Peyer's patch (tissue), 4 donors: ENCODE results near the gene LPAR1. TPM values are rescaled to one million over a fixed set of nuclear protein-coding genes. Genes with fewer than 3 reads are reported as not detected.

Experiments used
- DNase-seq, 3 donors: peaks; one replicate each; pipeline ENCODE4 v3.0.0-alpha.2; 2017 to 2019
- H3K27ac ChIP-seq, 4 donors: fragments of 200-600 bp; sonication (generic); one replicate each; pipeline ENCODE4 v1.5.1; 2016 to 2019
- H3K27me3 ChIP-seq, 2 donors: fragments of 200-600 bp; sonication (generic); one replicate each; pipeline ENCODE4 v1.5.1; 2019
- H3K36me3 ChIP-seq, 3 donors: fragments of 200-600 bp; sonication (generic); one replicate each; pipeline ENCODE4 v1.5.1; 2016 to 2019
- H3K4me1 ChIP-seq, 4 donors: fragments of 200-600 bp; sonication (generic); one replicate each; pipeline ENCODE4 v1.5.1; 2016 to 2019
- H3K4me3 ChIP-seq, 4 donors: fragments of 200-600 bp; sonication (generic); 1 replicate in 3 of 4; 2 replicates in 1 of 4; pipeline ENCODE4 v1.5.1; 2016 to 2019; ENCODE audit warnings: mild to moderate bottlenecking in 1 of 4
- H3K9me3 ChIP-seq, 4 donors: fragments of 200-600 bp; sonication (generic); one replicate each; pipeline ENCODE4 v1.5.1; 2016 to 2019; ENCODE audit warnings: mild to moderate bottlenecking in 1 of 4
- CTCF ChIP-seq, 6 experiments: fragments of 450-650 bp in 4 of 6; fragments of 200-600 bp in 2 of 6; sonication (generic) in 1 of 6; IDR thresholded peaks; one replicate each; pipeline ENCODE4 v1.5.1; 2017 to 2019; ENCODE audit warnings: antibody characterized with exemption in 6 of 6, mild to moderate bottlenecking in 3 of 6, moderate library complexity in 1 of 6
- POLR2A ChIP-seq, 2 donors: fragments of 450-650 bp; IDR thresholded peaks; one replicate each; pipeline ENCODE4 v1.5.1; 2017; ENCODE audit warnings: antibody characterized with exemption in 2 of 2, mild to moderate bottlenecking in 2 of 2, moderate library complexity in 2 of 2
- total RNA-seq, 4 donors: library from RNA; depleted of rRNA; stranded (reverse); fragments of >200 nt; gene quantifications; one replicate each; pipeline ENCODE4 v1.1.0, GENCODE V29; 2016

LPAR1 gene
- total RNA-seq, 4 donors from 2014 or later: 25.0 to 56.1 (median 31.9) TPM

- no peaks in the 10 kb centered on the region for H3K9me3 ChIP-seq
- no peaks in the 10 kb centered on the region for H3K27me3 ChIP-seq
- no peak for DNase-seq
- no peak overlapping the region for H3K27ac ChIP-seq
- no peaks in the 10 kb centered on the region for H3K36me3 ChIP-seq
- no peaks in the 10 kb centered on the region for H3K4me1 ChIP-seq
- no peak for TF ChIP-seq POLR2A (IDR thresholded peaks at IDR 0.05)
- H3K4me3 ChIP-seq: no peak overlapping the region
These were observed 3.6 kb upstream of the LPAR1 start for GRCh38 chr9:111041902-111042301.

GRCh38 chr9:111040494-111040893, 2.2 kb upstream of the LPAR1 start:
- Histone ChIP-seq H3K36me3 (no peaks in the 10 kb centered on the region), H3K27ac (no peak overlapping the region), H3K27me3 (no peaks in the 10 kb centered on the region), H3K4me3 (no peak overlapping the region), H3K4me1 (peaks cover 0 to 3% (median 0%) of the 10 kb centered on the region in 4 donors), H3K9me3 (no peaks in the 10 kb centered on the region)
- TF ChIP-seq CTCF (IDR thresholded peaks at IDR 0.05) (no peak), POLR2A (IDR thresholded peaks at IDR 0.05) (no peak)
- no peak for DNase-seq

- H3K27ac ChIP-seq: peak overlapping the region; percentile 74 to 92 (median 89)
- peaks cover 0 to 3% (median 0%) of the 10 kb centered on the region in 4 donors for H3K4me1 ChIP-seq
- no peak for TF ChIP-seq POLR2A (IDR thresholded peaks at IDR 0.05)
- no peak for TF ChIP-seq CTCF (IDR thresholded peaks at IDR 0.05)
- H3K27me3 ChIP-seq: no peaks in the 10 kb centered on the region
- no peaks in the 10 kb centered on the region for H3K36me3 ChIP-seq
- DNase-seq: peak in 2 of 3 donors; percentile 50 to 60
- H3K4me3 ChIP-seq: peak overlapping the region in 3 of 4 donors; percentile 59 to 94 (median 84)
- no peaks in the 10 kb centered on the region for H3K9me3 ChIP-seq
These were observed 1.1 kb upstream of the LPAR1 start for GRCh38 chr9:111039231-111039906.

GRCh38 chr9:111037708-111038330, 451 bp downstream of the LPAR1 start:
- DNase-seq: peak in 2 of 3 donors; percentile 55 to 67
- peak overlapping the region; percentile 74 to 92 (median 89) for H3K27ac ChIP-seq
- peaks cover 0 to 3% (median 0%) of the 10 kb centered on the region in 4 donors for H3K4me1 ChIP-seq
- no peaks in the 10 kb centered on the region for H3K27me3 ChIP-seq
- no peaks in the 10 kb centered on the region for H3K9me3 ChIP-seq
- H3K36me3 ChIP-seq: no peaks in the 10 kb centered on the region
- H3K4me3 ChIP-seq: peak overlapping the region; percentile 40 to 94 (median 72)
- TF ChIP-seq POLR2A (IDR thresholded peaks at IDR 0.05) (peak; percentile 13 to 25), CTCF (IDR thresholded peaks at IDR 0.05) (peak in 4 of 6 experiments; percentile 5 to 47 (median 28))

GRCh38 chr9:111037356-111037707, 938 bp downstream of the LPAR1 start:
- Histone ChIP-seq H3K27ac (peak overlapping the region; percentile 74 to 92 (median 89)), H3K36me3 (no peaks in the 10 kb centered on the region), H3K9me3 (no peaks in the 10 kb centered on the region), H3K27me3 (no peaks in the 10 kb centered on the region), H3K4me1 (peaks cover 0 to 3% (median 0%) of the 10 kb centered on the region in 4 donors), H3K4me3 (peak overlapping the region; percentile 40 to 94 (median 72))
- no peak for TF ChIP-seq POLR2A (IDR thresholded peaks at IDR 0.05)
- no peak for DNase-seq

GRCh38 chr9:111036946-111037345, 1.3 kb downstream of the LPAR1 start:
- Histone ChIP-seq H3K9me3 (no peaks in the 10 kb centered on the region), H3K4me1 (peaks cover 0 to 3% (median 0%) of the 10 kb centered on the region in 4 donors), H3K27me3 (no peaks in the 10 kb centered on the region), H3K36me3 (no peaks in the 10 kb centered on the region), H3K4me3 (peak overlapping the region in 3 of 4 donors; percentile 59 to 94 (median 84)), H3K27ac (peak overlapping the region; percentile 74 to 92 (median 89))
- TF ChIP-seq CTCF (IDR thresholded peaks at IDR 0.05) (no peak), POLR2A (IDR thresholded peaks at IDR 0.05) (no peak)
- no peak for DNase-seq
